Upper lobe of left lung (tissue), 4 donors: ENCODE measurements around the gene ECT2L.

ENCODE experiments used
- EP300 ChIP-seq, 4 donors: sonication (generic); formaldehyde crosslinking; IDR thresholded peaks; one replicate each; pipeline ENCODE4 v1.5.1; 2017; ENCODE audit warnings: antibody characterized with exemption in 4 of 4, control low read depth in 2 of 4
- POLR2A ChIP-seq, 4 donors: fragments of 450-650 bp; IDR thresholded peaks; one replicate each; pipeline ENCODE4 v1.5.1; 2016 to 2017; ENCODE audit warnings: antibody characterized with exemption in 4 of 4, mild to moderate bottlenecking in 2 of 4
- POLR2AphosphoS5 ChIP-seq, 2 donors: sonication (generic); formaldehyde crosslinking; IDR thresholded peaks; one replicate each; pipeline ENCODE4 v1.5.1; 2017; ENCODE audit warnings: antibody characterized with exemption in 2 of 2
- TF ChIP-seq, protein P1 (sequence below), 6 experiments: fragments of 450-650 bp in 4 of 6; fragments of 200-600 bp in 2 of 6; sonication (generic) in 2 of 6; IDR thresholded peaks; one replicate each; pipeline ENCODE4 v1.5.1; 2016 to 2019; ENCODE audit warnings: antibody characterized with exemption in 6 of 6

DNA sequence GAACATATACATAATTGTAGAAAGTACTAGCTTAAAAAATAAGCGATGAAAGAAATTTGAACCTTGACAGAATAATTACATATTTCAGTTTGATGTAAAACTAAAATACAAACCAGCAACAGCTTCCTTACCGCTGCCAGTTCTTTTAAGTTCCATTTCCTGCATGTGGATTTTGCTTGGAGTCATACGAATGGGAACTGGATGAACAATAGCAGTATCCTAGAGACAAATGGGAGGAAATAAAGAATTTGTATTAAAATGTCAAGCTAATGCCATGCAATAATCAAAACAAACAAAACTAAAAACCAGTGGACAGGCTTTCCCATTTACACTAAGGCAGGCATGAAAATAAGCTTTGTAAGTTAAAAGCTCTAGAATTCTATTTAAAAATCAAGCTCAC, 125.0 kb downstream of the ECT2L start:
- no peak for TF ChIP-seq POLR2A (IDR thresholded peaks at IDR 0.05)
- TF ChIP-seq, protein P1, sequence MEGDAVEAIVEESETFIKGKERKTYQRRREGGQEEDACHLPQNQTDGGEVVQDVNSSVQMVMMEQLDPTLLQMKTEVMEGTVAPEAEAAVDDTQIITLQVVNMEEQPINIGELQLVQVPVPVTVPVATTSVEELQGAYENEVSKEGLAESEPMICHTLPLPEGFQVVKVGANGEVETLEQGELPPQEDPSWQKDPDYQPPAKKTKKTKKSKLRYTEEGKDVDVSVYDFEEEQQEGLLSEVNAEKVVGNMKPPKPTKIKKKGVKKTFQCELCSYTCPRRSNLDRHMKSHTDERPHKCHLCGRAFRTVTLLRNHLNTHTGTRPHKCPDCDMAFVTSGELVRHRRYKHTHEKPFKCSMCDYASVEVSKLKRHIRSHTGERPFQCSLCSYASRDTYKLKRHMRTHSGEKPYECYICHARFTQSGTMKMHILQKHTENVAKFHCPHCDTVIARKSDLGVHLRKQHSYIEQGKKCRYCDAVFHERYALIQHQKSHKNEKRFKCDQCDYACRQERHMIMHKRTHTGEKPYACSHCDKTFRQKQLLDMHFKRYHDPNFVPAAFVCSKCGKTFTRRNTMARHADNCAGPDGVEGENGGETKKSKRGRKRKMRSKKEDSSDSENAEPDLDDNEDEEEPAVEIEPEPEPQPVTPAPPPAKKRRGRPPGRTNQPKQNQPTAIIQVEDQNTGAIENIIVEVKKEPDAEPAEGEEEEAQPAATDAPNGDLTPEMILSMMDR (IDR thresholded peaks at IDR 0.05), result no peak
- no peak for TF ChIP-seq POLR2AphosphoS5 (IDR thresholded peaks at IDR 0.05)
- no peak for TF ChIP-seq EP300 (IDR thresholded peaks at IDR 0.05)
